GM10248 (cell line): ENCODE measurements around the gene PLEKHA7.

Experiments
- CTCF ChIA-PET: fragments of 300-600 bp; sonication (Branson Sonifier 250); formaldehyde crosslinking; extraction: SDS; loops from one replicate; lab custom pipeline; 2021; ENCODE audit warnings: antibody characterized with exemption; lab: Yijun Ruan, JAX
- POLR2A ChIA-PET: fragments of 350-650 bp; sonication (Branson Sonifier 250); formaldehyde crosslinking; extraction: SDS; loops from one replicate; lab custom pipeline; 2020; ENCODE audit warnings: antibody characterized with exemption; lab: Yijun Ruan, JAX
- DNase-seq: peaks from one replicate; pipeline ENCODE4 v3.0.0; 2012; ENCODE audit errors: extremely low spot score
- CTCF ChIP-seq: IDR thresholded peaks from 2 replicates; pipeline ENCODE4 v1.5.1; 2012; ENCODE audit warnings: mild to moderate bottlenecking, low read depth; ENCODE audit errors: extremely low read depth, missing control alignments, control extremely low read depth

The PLEKHA7 gene

DNA sequence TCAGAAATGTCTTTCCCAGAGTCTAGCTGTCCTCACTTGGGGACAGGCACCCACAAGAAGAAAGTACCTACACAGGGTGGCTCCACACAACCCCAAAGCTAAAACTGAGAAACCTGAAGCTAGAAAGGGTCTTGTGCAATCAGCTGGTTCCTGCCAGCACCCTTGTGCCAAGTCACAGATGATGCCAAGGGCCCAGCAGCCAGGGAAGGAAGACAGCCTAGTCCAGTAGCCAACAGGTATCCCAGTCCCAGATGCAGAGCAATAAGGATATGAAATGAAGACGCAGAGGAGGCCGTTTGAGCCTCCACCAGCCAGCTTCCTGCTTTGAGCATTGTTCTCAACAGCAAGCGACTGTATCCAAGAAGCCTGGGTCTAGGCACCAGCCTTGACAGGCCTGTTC lies 6.1 kb downstream of the PLEKHA7 start:
- ChIA-PET CTCF (no interaction called here), POLR2A (no interaction called here)
- no peak for TF ChIP-seq CTCF

DNA sequence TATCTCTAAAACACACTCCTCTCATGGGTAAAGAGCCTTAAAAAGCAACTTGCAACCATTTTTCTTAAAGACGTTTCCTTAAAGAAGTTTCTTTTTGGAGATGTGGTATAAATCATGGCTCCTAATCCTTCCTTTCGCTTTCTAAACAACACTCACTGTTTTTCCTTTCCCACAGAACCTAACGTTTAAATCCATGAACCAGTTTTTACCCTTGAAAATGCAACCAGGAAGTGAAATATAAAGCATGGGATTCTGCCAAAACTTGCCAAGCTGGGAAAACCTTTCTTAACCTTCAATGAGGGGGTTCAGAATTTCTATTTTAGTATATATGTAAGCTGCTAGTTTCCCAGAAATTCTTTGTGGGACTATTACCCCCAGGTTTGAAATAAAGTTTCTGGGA lies 8.6 kb downstream of the PLEKHA7 start:
- no peak for TF ChIP-seq CTCF
- ChIA-PET CTCF (interaction anchor here (1.0 to 1.3 kb wide), 2 partner anchors 9 to 17 kb away, joined by 3 to 4 read pairs; no protein-coding TSS in a partner anchor), POLR2A (no interaction called here)
- DNase-seq, result no peak

More for the DNA sequence above, 6.1 kb downstream of the PLEKHA7 start:
- DNase-seq, result no peak

GRCh38 chr11:17004486-17005148 lies 9.6 kb downstream of the PLEKHA7 start:
- DNase-seq, result no peak
- ChIA-PET CTCF (no interaction called here), POLR2A (no interaction called here)
- TF ChIP-seq CTCF, result no peak

GRCh38 chr11:17003426-17003825 lies 10.8 kb downstream of the PLEKHA7 start:
- POLR2A ChIA-PET, result no interaction called here
- TF ChIP-seq CTCF, result no peak
- CTCF ChIA-PET, result no interaction called here

GRCh38 chr11:17002543-17002942 lies 11.7 kb downstream of the PLEKHA7 start:
- DNase-seq, result no peak
- TF ChIP-seq CTCF, result no peak
- ChIA-PET POLR2A (no interaction called here), CTCF (no interaction called here)

More at GRCh38 chr11:17003426-17003825, 10.8 kb downstream of the PLEKHA7 start:
- no peak for DNase-seq

- no peak for DNase-seq
- ChIA-PET POLR2A (no interaction called here), CTCF (interaction anchor here (0.9 to 1.9 kb wide), 5 partner anchors 11 to 55 kb away, joined by 3 to 7 read pairs (median 3); no protein-coding TSS in a partner anchor)
- no peak for TF ChIP-seq CTCF
These were observed 12.4 kb downstream of the PLEKHA7 start for GRCh38 chr11:17001806-17002205.
